ENCODE measurements around the gene ENDOV.

DNA sequence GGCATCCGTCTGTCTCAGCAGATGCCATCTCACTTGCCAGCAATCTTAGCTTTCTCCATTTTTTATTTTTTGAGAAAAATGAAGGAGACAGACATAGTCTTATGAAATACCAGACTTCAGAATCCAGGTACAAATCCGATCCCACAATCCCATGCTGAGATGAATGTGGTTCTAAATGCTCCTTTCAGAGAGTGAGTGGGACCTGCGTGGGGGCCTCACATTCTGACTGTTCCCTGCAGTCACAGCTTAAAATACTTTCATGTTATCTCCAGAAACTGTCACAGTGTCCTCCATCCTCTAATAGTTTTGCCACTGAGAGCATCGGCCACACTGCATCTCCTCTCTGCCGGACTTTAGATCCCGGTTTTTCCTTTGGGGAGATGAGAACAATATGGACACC lies 34.9 kb upstream of the ENDOV start:
- no peak for TF ChIP-seq ZSCAN22 (CRISPR knock-in tag; IDR thresholded peaks at IDR 0.05)
- no peak for TF ChIP-seq EZH2 (conservative IDR thresholded peaks at IDR 0.05; ENCODE audit: low read depth, low read length)
